SK-N-MC (cell line): Measurements from ENCODE around the gene PHC2.

Experiments used
- DNase-seq: peaks from one replicate; pipeline ENCODE4 v3.0.0-alpha.2; 2011; ENCODE audit warnings: low read depth, low spot score
- H3K27ac ChIP-seq: fragments of 200-600 bp; sonication (generic); 2 replicates; pipeline ENCODE4 v1.5.1; 2016; ENCODE audit warnings: mixed run types
- H3K36me3 ChIP-seq: fragments of 200-600 bp; sonication (generic); 2 replicates; pipeline ENCODE4 v1.6.1; 2017; ENCODE audit warnings: antibody characterized with exemption, low read length, mixed read lengths; ENCODE audit not compliant: insufficient read depth
- H3K4me3 ChIP-seq: fragments of 200-600 bp; sonication (generic); 2 replicates; pipeline ENCODE4 v1.5.1; 2016
- H3K9ac ChIP-seq: fragments of 200-600 bp; sonication (generic); 2 replicates; pipeline ENCODE4 v1.8.0; 2017; ENCODE audit warnings: mixed run types, mixed read lengths; ENCODE audit not compliant: insufficient read length
- H3K9me3 ChIP-seq: fragments of 200-600 bp; sonication (generic); 2 replicates; pipeline ENCODE4 v1.6.1; 2017; ENCODE audit warnings: low read depth, mild to moderate bottlenecking, antibody characterized with exemption, low read length, moderate library complexity, mixed read lengths
- EZH2 ChIP-seq: fragments of 200-600 bp; sonication (generic); IDR thresholded peaks from one replicate; pipeline ENCODE4 v1.6.1; 2017; ENCODE audit warnings: antibody characterized with exemption
- FOXP2 ChIP-seq: optimal IDR thresholded peaks from 2 replicates; pipeline ENCODE3; 2011; ENCODE audit warnings: mild to moderate bottlenecking, moderate library complexity; ENCODE audit not compliant: insufficient read depth; ENCODE audit errors: extremely low read length, control extremely low read depth
- POLR2AphosphoS5 ChIP-seq: IDR thresholded peaks from 2 replicates; pipeline ENCODE4 v1.6.1; 2012; ENCODE audit warnings: mild to moderate bottlenecking, low read depth, low read length, borderline replicate concordance

Gene PHC2

DNA sequence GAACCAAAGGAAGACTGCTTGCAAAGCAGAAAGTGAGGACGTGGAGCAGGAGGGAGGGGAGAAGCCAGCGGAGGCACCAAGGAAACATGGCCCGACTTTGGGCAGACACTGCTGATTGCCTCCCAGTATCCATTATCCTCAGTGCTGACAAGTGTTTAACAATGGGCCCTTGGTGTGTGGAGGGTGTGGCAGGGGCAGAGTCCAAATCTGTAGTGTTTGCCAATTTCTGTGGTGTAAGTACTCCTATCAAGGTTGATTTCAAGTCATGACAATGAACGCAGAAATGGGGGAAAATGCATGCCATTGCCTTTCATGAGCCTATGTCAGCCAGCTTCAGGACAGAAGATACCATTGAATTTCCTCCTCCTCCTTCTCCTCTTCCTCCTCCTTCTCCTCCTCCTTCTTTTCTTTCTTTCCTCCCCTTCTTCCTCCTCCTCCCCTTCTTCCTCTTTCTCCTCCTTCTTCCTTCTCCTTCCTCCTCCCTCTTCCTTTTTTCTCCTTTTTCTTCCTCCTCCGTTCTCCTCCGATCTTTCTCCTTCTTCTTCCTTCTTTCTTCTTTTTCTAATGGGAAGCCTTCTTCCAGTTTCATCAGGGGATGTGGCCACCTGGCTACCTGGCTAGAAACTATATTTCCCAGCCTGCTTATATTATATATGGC lies 10.3 kb upstream of the PHC2 start:
- no peak overlapping the region for H3K27ac ChIP-seq
- H3K9ac ChIP-seq, result no peak overlapping the region
- no peak overlapping the region for H3K4me3 ChIP-seq
- no peak for TF ChIP-seq POLR2AphosphoS5
- no peak for TF ChIP-seq EZH2
- no peak for TF ChIP-seq FOXP2
- no peak for DNase-seq
- H3K36me3 ChIP-seq, result no peaks in the 10 kb centered on the region
- no peaks in the 10 kb centered on the region for H3K9me3 ChIP-seq

- no peak overlapping the region for H3K4me3 ChIP-seq
- no peak for TF ChIP-seq EZH2
- no peak for TF ChIP-seq FOXP2
- no peak for TF ChIP-seq POLR2AphosphoS5
- H3K36me3 ChIP-seq, result no peaks in the 10 kb centered on the region
Measured at GRCh38 chr1:33439662-33440061, 8.8 kb upstream of the PHC2 start.

GRCh38 chr1:33438364-33439160 lies 7.7 kb upstream of the PHC2 start:
- TF ChIP-seq EZH2 (no peak), POLR2AphosphoS5 (no peak), FOXP2 (no peak)
- no peak for DNase-seq
- no peak overlapping the region for H3K27ac ChIP-seq
- no peaks in the 10 kb centered on the region for H3K36me3 ChIP-seq
- H3K9ac ChIP-seq, result no peak overlapping the region
- H3K9me3 ChIP-seq, result no peaks in the 10 kb centered on the region
- no peak overlapping the region for H3K4me3 ChIP-seq

More at GRCh38 chr1:33439662-33440061, 8.8 kb upstream of the PHC2 start:
- no peak for DNase-seq
- Histone ChIP-seq H3K27ac (no peak overlapping the region), H3K9ac (no peak overlapping the region), H3K9me3 (no peaks in the 10 kb centered on the region)

- Histone ChIP-seq H3K36me3 (no peaks in the 10 kb centered on the region), H3K27ac (no peak overlapping the region), H3K9ac (no peak overlapping the region), H3K9me3 (no peaks in the 10 kb centered on the region), H3K4me3 (no peak overlapping the region)
- DNase-seq, result no peak
- TF ChIP-seq EZH2, result no peak
Measured at GRCh38 chr1:33436557-33437285, 5.8 kb upstream of the PHC2 start.

DNA sequence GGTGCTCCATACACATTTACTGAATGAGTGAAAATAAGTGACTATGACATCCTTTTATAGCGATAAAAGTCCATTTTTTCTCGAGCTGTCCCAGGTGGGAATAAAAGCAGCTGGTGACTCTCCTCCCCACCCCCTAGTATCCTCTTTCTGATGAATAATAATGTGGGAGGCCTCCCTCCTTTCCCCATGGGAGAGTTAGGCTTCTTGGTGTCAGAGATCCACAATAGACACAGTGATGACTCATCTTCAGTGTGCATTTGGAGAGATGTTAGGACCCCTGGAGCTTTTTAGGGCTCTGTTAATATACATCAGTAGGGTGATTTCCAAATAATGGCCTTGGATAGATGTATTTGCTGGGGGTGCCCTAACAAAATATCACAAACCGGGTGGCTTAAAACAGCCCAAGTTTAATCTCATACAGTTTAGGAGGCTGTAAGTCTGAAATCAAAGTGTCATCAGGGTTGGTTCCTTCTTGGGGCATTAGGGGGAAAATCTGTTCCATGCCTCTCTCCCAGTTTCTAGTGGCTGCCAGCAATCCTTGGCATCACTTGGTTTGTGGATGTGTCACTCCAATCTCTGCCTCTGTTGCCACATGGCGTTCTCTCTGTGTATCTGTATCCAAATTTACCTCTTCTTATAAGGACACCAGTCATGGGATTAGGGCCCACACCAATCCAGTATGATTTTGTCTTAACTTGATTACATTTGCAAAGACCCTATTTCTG lies 4.4 kb upstream of the PHC2 start:
- no peak overlapping the region for H3K9ac ChIP-seq
- DNase-seq, result no peak

DNA sequence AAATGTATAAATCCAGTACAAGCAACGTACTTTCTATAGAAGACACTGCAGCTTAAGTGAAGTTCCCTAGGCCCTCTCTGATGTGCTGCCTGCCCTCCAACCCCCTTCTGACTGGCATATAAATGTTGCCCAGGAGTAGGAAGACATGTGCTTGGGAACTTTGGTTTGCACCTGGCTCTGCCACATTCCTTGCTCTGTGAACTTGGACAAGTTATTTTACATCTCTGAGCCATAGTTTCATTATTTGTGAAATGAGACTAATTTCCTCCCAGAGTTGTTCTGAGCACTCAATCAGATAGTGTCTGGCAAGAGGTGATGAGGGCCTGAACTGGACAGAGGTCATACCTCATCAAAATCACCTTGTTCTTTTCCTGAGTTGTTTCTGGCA lies 3.5 kb upstream of the PHC2 start:
- no peak for TF ChIP-seq FOXP2
- no peak for TF ChIP-seq EZH2
- no peak for TF ChIP-seq POLR2AphosphoS5
- H3K36me3 ChIP-seq, result no peaks in the 10 kb centered on the region
- no peak overlapping the region for H3K4me3 ChIP-seq
- DNase-seq, result no peak
- no peak overlapping the region for H3K9ac ChIP-seq
- no peaks in the 10 kb centered on the region for H3K9me3 ChIP-seq
- no peak overlapping the region for H3K27ac ChIP-seq

More for the DNA sequence above, 4.4 kb upstream of the PHC2 start:
- Histone ChIP-seq H3K27ac (no peak overlapping the region), H3K4me3 (no peak overlapping the region), H3K9me3 (no peaks in the 10 kb centered on the region), H3K36me3 (no peaks in the 10 kb centered on the region)
- TF ChIP-seq FOXP2, result no peak
- TF ChIP-seq POLR2AphosphoS5, result no peak
- TF ChIP-seq EZH2, result no peak

DNA sequence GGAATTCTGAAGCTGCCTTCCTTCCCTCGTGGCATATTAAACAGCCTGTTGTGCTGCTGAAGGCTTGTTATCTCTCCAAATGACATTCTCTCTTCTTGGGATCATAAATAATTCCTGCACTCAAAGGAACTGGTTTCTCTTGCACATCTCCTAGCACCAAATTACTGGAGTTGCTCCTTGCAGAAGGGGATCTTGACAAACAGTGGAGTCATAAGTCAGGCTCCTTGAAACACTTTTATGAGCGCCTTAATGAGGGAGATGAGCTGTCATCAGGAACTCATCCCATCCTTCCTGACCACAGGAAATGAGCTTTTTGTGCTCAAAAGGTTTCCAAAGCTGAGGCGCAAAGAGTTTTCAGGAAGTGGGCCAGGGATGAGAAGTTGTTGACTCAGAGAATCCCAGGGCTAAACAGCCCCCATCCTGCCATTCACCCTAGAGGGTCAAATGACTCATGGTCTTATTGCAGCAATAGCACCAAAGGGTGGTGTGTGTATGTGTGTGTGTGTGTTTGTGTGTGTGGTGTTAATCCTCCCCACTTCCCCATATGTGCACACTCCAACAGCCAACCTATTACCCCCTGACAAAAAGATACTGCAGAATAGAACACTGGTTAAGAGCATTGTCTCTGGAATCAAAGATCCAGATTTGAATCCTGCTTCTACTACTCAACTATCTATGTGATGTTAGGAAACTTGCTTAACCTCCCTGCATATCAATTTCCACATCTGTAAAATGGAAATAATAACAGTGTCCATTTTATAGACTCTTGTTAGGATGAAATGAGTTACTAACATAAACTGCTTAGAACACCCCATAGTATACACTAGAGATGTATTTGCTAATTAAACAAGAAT lies 2.8 kb upstream of the PHC2 start:
- peak; percentile 83 for DNase-seq
- TF ChIP-seq POLR2AphosphoS5, result peak; percentile 17; the same call in 1 of the 2 replicates
- no peak for TF ChIP-seq EZH2
- TF ChIP-seq FOXP2, result peak; percentile 4
- H3K36me3 ChIP-seq, result no peaks in the 10 kb centered on the region

More for the DNA sequence above, 2.8 kb upstream of the PHC2 start:
- H3K9me3 ChIP-seq, result no peaks in the 10 kb centered on the region
- peak overlapping the region; percentile 59; the same call in 1 of the 2 replicates for H3K27ac ChIP-seq
- no peak overlapping the region for H3K9ac ChIP-seq
- H3K4me3 ChIP-seq, result peak overlapping the region; percentile 3; the same call in 1 of the 2 replicates
